Sciatic nerve (tissue), 2 donors: ENCODE results near the gene IPCEF1. TPM values are rescaled to one million over a fixed set of nuclear protein-coding genes. Genes with fewer than 3 reads are reported as not detected.
"Not testable (repeated sequence)": the region's sequence is repeated elsewhere in the genome, so short reads cannot be mapped to it uniquely, and the experiment has no call there.

Experiments
- ATAC-seq: fragments of 200-7000 bp; cut with Tn5 transposase; one replicate; pipeline ENCODE4 v1.9.1; 2020; ENCODE audit warnings: mild to moderate bottlenecking, moderate library complexity
- DNase-seq: peaks from one replicate; pipeline ENCODE4 v3.0.0-alpha.2; 2020; ENCODE audit warnings: low spot score
- intact Hi-C: fragments of 100-400 bp; cut with DNase I; formaldehyde crosslinking; loops from one replicate; pipeline ENCODE4 v1.14.2; 2022
- total RNA-seq: library from RNA; stranded (reverse); fragmentation: NEBNext Ultra II Directional; extraction: Animal tissue kit (Norgen Biotek cat#: 25700); gene quantifications from one replicate; pipeline ENCODE4 v1.2.1, GENCODE V29; 2021
- donor health status: DM: no; HTN: no; CAD: no.
- donor health status: DM: no; HTN: no; CAD: no.

Gene IPCEF1
- total RNA-seq, 1 donor from 2014 or later: 5.0 TPM

- ATAC-seq (no peak), DNase-seq (no peak)
- intact Hi-C loops: no loop called here
These were observed 153.6 kb downstream of the IPCEF1 start for GRCh38 chr6:154202958-154203357.

DNA sequence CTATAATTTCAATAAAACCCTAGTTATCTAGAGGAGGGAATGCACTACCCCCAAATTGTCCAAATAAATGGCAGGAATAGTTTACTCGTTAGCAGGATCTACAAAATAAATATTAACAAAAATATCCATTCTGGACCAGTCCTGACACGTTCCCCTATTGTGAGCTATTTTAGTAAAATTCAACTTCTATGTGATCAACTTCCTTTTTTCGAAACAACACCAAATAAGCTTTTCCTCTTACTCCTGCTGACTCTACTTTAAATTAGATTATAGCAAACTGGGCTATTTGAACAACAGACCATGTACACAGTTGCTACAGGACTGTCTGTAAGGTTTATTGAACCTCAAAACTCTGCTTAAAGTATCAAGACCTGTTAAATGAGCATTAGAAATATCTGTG, 154.3 kb downstream of the IPCEF1 start:
- DNase-seq: no peak
- intact Hi-C loops: no loop called here
- ATAC-seq: peak; percentile 53

- DNase-seq, intact Hi-C loops, ATAC-seq: not testable (repeated sequence)
These were observed 154.9 kb downstream of the IPCEF1 start for GRCh38 chr6:154201688-154202087.

GRCh38 chr6:154197196-154197860, 159.3 kb downstream of the IPCEF1 start:
- intact Hi-C loops: no loop called here
- peak; percentile 38 for ATAC-seq
- DNase-seq: no peak

- intact Hi-C loops: no loop called here
- no peak for ATAC-seq
- no peak for DNase-seq
These were observed 160.2 kb downstream of the IPCEF1 start for GRCh38 chr6:154196333-154196885.

GRCh38 chr6:154187714-154188113, 168.9 kb downstream of the IPCEF1 start:
- DNase-seq: no peak
- no peak for ATAC-seq
- intact Hi-C loops: no loop called here

DNA sequence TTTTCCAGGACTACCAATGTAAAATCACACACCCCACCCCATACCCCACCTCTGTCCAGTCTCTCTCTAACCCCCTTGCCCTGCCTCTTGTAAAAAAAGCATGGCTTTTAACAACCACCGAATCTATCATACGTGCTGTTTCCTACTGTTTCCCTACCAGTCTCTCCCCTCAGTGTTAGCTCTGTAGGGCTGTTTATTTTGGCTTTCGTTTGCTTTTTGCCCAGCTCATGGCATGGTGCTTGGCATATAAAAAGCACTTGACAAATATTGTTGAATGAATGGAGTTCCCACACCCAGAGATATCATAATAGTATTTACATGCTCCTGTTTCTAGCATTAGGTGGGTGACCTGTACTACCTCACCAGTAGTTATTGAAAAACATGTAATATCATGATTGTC, 169.4 kb downstream of the IPCEF1 start:
- ATAC-seq (no peak), DNase-seq (no peak)
- intact Hi-C loops: no loop called here

- DNase-seq (no peak), ATAC-seq (no peak)
- intact Hi-C loops: no loop called here
These were observed 177.2 kb downstream of the IPCEF1 start for GRCh38 chr6:154179434-154179833.

GRCh38 chr6:154172393-154172792, 184.2 kb downstream of the IPCEF1 start:
- intact Hi-C loops, ATAC-seq, DNase-seq: not testable (repeated sequence)

- intact Hi-C loops: no loop called here
- ATAC-seq (no peak), DNase-seq (no peak)
These were observed 186.5 kb downstream of the IPCEF1 start for GRCh38 chr6:154170106-154170505.

GRCh38 chr6:154169193-154169847, 187.3 kb downstream of the IPCEF1 start:
- no peak for DNase-seq
- peak; percentile 80 for ATAC-seq
- intact Hi-C loops: no loop called here

DNA sequence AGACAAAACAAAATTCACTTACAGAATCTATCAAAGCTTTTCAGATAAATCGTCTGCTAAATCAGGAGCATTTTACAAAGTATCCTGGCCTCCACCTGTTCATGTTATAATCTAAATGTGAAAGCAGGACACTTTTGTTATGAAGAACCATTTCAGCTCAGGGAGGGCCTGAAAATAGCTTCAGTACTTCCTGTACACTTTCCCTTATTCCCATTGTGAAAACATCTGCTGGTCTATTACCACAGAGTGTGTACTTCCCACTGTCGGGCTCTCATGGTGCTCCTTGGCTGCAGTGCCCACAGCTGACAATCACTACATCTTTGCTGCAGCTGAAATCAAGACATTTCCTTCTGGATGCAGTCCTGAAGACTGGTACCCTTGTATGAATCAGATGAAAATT, 189.5 kb downstream of the IPCEF1 start:
- DNase-seq: no peak
- intact Hi-C loops: no loop called here
- peak; percentile 40 for ATAC-seq

- ATAC-seq: no peak
- intact Hi-C loops: no loop called here
- no peak for DNase-seq
These were observed 190.5 kb downstream of the IPCEF1 start for GRCh38 chr6:154166140-154166539.

DNA sequence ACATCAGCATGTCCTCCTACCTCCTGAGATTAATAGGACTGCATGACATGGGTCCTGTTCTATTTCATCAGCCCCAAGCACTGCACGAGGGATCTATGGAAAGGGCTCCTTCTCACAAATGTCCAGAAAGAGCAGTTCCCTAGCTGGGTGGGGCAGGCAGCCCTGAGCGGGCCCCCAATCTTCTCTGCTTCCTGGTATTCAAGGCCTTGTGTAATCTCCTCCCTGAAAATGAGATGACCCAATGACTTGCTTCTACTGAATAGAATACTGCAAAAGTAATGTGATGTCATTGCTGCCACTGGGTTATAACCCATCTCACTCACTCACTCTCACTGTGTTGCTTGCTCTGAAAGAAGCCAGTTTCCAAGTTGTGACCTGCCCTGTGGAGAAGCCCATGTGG, 191.1 kb downstream of the IPCEF1 start:
- ATAC-seq: peak; percentile 23
- DNase-seq: no peak
- intact Hi-C loops: no loop called here

GRCh38 chr6:154164397-154164796, 192.2 kb downstream of the IPCEF1 start:
- intact Hi-C loops: no loop called here

DNA sequence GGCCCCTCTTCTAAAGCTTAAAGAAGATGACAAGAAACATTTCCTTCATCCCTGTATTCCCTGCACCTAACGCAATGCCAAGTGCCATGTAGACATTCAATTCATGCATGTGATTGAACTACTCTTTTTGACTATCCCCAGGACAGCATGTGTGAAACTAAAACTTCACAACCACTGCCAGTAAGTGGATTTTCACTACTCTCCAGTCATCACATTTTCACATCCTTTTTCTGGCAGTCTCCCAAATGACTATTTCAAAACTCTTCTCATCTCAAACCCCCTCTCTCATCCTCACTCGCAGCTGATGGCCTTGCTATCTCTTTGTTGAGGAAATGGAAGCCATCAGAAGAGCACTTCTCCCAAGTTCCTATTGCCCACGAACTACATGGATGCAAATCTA, 194.9 kb downstream of the IPCEF1 start:
- no peak for DNase-seq
- no peak for ATAC-seq

More at GRCh38 chr6:154164397-154164796, 192.2 kb downstream of the IPCEF1 start:
- peak; percentile 90 for ATAC-seq
- DNase-seq: peak; percentile 79

GRCh38 chr6:154159126-154159525, 197.5 kb downstream of the IPCEF1 start:
- intact Hi-C loops: loop anchor here (10.0 kb wide), 1 partner anchor 116 kb away; no protein-coding TSS in a partner anchor
- DNase-seq (no peak), ATAC-seq (no peak)

More for the DNA sequence above, 194.9 kb downstream of the IPCEF1 start:
- intact Hi-C loops: no loop called here

DNA sequence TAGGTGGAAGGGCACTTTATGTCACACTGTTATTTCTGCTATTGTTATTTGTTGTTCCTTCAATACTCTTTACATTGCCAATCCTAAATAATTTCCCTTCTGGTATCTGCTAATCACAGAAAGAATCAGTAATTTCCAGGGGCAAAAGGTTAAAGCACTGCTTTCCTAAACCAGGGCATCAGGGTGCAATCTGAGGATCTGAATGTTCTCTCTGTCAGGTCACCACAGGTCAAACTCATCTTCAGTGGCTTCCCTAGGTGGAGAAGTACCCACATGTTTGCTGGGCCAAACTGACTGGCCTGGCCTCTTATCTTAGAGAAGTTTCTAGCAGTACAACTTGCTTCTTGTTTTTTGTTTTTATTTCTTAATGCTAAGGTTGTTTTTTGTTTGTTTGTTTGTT, 198.9 kb downstream of the IPCEF1 start:
- intact Hi-C loops: loop anchor here (10.0 kb wide), 1 partner anchor 117 kb away; no protein-coding TSS in a partner anchor
- ATAC-seq (no peak), DNase-seq (no peak)

GRCh38 chr6:154157082-154157481, 199.5 kb downstream of the IPCEF1 start:
- no peak for ATAC-seq
- DNase-seq: no peak
- intact Hi-C loops: loop anchor here (10.0 kb wide), 1 partner anchor 118 kb away; no protein-coding TSS in a partner anchor
